ENCODE results near the gene ERGIC1.

- no peak for TF ChIP-seq CTCF (IDR thresholded peaks at IDR 0.05; ENCODE audit: low read length)
- TF ChIP-seq EZH2 (optimal IDR thresholded peaks at IDR 0.05; ENCODE audit: low read depth, low read length) = no peak
Measured at GRCh38 chr5:172785429-172786088, 48.5 kb upstream of the ERGIC1 start.
